GM12864 (cell line): ENCODE data around the gene VEZT.

Source experiments
- DNase-seq: peaks from one replicate; pipeline ENCODE4 v3.0.0-alpha.2; 2011; ENCODE audit warnings: low read depth
- H3K4me3 ChIP-seq: 2 replicates; pipeline ENCODE4 v1.5.1; 2011; ENCODE audit warnings: mild to moderate bottlenecking, low read depth, low read length, control low read depth
- TF ChIP-seq, protein P1 (sequence below): IDR thresholded peaks from 2 replicates; pipeline ENCODE4 v1.5.1; 2011; ENCODE audit warnings: low read depth, mild to moderate bottlenecking, moderate library complexity, low read length, control low read depth, inconsistent platforms; ENCODE audit errors: missing control alignments

VEZT gene

DNA sequence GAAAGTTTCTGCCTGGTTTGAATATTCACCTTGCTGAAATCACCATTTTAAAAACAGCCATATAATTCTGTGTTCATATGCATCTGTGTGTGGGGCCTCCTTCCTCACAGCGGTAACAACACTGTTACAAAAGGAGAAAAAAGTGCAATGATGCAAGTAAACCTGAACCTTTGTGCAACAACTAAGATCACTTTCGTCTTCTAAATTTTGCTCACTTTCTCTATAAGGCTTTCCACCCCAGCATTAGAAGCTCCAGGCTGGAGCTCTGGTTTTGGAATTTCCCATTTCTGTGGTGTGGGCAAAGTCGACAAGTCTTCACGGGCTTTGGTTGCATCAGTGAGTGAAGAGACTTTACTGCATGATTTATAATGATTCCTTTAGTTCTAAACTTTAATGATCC lies 18.7 kb upstream of the VEZT start:
- peak overlapping the region; percentile 20; the same call in 1 of the 2 replicates for H3K4me3 ChIP-seq
- TF ChIP-seq, protein P1, sequence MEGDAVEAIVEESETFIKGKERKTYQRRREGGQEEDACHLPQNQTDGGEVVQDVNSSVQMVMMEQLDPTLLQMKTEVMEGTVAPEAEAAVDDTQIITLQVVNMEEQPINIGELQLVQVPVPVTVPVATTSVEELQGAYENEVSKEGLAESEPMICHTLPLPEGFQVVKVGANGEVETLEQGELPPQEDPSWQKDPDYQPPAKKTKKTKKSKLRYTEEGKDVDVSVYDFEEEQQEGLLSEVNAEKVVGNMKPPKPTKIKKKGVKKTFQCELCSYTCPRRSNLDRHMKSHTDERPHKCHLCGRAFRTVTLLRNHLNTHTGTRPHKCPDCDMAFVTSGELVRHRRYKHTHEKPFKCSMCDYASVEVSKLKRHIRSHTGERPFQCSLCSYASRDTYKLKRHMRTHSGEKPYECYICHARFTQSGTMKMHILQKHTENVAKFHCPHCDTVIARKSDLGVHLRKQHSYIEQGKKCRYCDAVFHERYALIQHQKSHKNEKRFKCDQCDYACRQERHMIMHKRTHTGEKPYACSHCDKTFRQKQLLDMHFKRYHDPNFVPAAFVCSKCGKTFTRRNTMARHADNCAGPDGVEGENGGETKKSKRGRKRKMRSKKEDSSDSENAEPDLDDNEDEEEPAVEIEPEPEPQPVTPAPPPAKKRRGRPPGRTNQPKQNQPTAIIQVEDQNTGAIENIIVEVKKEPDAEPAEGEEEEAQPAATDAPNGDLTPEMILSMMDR: no peak
- peak; percentile 73 for DNase-seq

DNA sequence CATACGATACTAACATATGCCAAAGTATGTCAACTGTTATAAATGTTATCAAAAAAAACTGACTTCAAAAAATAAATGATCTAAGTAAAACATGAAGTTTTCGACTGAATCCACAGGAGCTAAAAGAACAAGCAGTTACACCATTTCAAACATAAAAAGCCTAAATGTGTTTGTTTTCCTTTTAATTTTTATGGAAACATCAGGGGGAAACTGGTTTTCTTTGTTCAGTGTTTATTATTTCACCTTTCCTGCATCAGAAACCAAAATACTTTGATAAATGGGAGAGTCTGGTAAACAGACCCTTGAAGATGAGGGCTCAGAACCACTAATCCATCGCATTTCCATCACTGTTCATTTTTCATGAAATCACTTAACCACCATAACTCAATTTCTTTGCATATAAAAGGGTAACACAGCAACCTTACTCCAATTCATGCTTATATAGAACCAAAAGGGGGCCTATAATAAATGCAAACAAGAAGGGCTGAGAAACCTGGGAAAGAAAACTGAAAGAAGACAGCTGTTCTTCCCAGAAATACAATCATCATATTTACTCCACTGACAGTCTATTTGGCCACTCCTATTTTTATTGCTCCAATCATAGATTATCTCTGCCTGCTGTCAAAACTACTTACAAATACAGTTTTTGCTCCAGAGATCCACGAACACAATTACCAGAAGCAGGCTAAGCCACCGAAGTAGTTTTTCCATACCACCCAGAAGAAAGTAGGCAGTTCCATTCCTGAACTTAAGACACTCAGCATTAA lies 17.3 kb upstream of the VEZT start:
- no peak for DNase-seq
- H3K4me3 ChIP-seq: peak overlapping the region; percentile 35
- TF ChIP-seq, protein P1: no peak

DNA sequence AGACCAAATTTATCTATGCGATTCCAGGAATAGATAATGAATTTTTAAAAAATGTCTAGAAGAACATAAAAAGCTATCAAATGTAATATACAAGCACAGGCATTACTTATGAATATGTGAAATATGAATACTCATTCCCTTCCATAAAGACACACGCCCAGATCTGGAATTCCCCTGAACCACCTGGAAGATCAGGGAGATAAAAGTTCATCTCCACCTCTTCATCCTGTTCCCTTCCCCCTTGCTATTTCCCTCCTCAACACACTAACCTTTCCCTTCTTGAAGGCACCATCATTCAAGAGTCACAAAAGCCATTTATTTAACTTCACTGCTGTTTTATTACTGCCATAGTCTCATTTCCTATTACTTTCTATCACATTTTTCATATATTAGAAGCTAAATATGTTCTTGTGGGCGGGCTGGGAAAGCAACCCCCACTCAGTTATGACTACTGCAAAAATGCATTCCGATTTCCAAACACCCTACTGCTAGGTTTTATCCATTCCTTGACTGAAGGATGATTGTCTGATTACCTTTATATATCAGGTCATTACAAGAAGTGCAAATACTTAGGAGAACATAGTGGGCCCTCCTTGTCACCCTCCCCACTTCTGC lies 16.4 kb upstream of the VEZT start:
- TF ChIP-seq, protein P1: no peak
- H3K4me3 ChIP-seq: peak overlapping the region; percentile 14; the same call in 1 of the 2 replicates
- DNase-seq: no peak

DNA sequence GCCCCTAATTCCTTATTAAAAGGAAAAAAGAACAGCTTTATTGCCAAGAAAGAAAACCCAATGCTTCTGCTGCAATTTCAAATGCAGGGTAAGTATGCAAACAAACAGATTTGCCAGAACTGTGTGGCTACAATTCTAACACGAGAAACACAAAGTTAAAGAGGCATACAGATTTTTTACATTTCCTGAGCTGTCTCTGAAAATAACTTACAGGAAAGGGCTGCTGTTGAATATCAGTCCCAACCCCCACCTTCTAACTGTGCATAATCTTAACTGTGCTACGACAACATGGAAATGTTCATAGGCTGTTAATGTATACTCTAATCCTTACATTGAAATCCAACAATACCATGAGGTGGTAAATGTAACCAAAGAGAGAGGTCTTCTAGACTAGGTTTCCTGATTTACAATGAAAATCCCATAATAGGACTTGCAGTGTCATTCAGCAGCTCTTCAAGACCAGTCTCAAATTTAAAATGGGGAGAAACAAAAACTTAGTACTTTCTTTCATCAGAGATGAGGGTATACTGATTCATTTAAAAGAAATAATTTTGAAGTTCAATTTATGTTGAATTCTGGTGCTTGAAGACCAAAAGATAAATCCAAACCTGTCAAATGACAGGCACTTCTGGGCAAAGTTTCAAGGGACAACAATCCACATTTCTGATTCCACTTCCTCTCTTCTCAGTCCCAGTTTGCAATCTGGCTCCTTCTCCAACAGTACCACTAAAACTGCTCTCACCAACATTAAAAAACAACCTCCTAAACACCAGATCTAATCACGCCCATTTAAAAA lies 14.7 kb upstream of the VEZT start:
- no peak for DNase-seq
- no peak overlapping the region; the same call in 1 of the 2 replicates for H3K4me3 ChIP-seq
- TF ChIP-seq, protein P1: no peak

DNA sequence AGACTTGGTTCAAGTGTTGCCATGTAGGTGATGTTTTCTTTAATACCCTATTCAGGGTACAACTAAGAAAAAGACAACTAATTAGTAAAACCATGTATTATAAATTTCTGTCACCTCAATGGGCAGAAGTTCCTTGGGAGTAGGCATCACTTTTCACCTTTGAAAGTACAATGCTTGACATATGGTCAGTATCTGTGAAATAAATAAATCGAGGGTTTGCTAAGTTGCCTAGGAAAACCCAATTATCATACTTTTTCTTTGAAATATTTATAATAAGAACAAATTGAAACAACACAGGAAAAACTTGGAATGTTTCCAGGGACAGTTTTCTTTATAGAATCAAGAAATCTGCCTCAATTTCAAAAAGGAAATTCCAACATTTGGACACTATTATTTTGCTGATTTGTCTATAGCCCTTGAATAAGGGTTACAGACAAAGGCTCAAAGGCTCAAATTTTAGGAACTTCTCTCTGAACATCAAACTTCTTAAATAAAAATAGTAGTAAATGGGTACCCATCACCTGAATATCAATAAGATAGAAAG lies 14.0 kb upstream of the VEZT start:
- TF ChIP-seq, protein P1: no peak
- H3K4me3 ChIP-seq: no peak overlapping the region; the same call in 1 of the 2 replicates
- no peak for DNase-seq

DNA sequence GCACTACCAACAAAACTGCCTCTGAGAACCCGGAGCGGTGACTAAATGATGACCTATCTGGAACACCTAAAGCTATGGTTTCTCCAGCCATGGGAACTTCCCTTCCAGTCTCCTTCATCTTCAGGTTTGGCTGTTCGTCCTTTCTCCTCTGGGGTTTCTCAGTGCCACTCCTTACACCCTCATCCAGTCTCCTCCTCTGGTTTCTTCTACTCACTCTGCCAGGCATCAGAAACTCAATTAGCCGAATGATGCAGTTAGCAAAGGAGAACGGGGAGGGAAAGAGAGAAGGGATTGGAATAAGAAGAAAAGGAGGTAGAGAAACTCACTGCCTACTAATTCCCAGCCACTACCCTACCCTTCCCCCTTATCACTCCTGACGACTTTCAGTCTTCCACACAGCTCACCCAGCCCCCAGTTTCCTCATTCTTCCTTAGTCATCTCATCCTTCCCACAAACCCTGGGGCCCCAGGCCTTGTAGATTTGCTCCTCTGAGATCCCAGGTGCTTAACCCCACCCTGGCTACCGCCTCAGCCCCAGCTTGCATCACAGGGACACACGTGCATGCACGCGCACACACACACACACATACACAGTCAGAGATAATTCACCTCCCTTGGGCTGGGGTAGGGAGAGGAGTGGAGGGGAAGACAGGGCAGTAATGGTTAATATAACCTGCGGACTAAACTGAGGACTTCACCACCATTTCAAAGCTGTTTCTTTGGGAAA lies 13.3 kb upstream of the VEZT start:
- H3K4me3 ChIP-seq: peak overlapping the region; percentile 38
- no peak for DNase-seq
- TF ChIP-seq, protein P1: no peak
